ENCODE results near the gene IGF1R.

IGF1R gene

GRCh38 chr15:98648654-98649471 is 524 bp downstream of the IGF1R start:
- DNase-seq: no peak

- no peak for DNase-seq
Measured at GRCh38 chr15:98649472-98650416, 1.4 kb downstream of the IGF1R start.

GRCh38 chr15:98650417-98651035 is 2.2 kb downstream of the IGF1R start:
- DNase-seq: peak; percentile 19

DNA sequence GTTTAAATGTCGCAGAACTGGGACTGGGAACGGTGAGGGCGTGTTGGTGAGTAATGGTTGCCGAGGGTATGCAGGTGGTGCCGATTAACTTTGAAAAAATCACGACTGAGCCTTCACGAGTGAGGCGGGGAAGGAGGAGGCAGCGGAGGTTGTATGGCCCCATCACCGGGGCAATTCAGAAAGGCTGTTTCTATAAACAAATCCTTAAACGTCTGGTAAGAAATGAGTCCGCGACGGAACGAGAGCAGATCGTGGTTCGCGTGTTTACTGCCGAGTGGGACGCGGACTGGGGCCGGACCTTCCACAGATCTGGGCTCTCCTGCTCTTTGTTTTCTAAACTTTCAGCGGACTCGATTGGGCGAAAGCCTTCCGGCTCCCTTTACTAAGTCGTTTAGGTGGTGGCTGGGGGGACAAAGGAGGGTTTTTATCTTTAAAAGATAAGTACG is 2.7 kb downstream of the IGF1R start:
- DNase-seq: no peak

DNA sequence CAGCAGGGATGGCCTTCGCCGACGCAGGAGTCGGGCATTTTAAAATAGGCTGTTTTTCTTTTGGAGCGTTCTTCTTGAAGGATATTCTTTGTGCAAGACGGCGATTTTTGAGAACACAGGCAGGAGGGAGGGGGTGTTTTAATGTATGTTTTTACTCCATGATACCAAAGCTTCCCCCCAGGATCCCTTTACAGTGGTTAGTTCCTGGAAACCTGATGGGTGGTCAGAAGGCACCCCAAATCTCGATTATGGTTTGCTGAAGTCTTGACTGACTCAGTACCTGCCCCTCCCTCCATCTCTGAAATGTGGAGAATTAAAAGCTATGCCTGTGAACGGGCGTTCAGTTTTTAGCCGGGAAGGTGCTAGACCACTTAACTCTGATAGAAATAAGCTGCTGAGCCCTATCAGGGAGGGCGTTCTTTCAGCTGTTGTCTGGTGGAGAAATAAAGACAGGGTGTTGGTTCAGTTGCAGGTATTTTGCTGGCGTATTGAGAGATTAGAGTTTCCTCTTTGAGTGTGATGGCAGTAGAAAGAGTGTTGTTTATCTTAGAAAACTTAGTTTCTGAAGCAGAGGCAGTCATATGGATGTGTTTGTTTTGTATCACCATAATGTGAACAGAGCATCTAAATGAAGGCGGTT is 3.4 kb downstream of the IGF1R start:
- no peak for DNase-seq

GRCh38 chr15:98653686-98654085 is 5.3 kb downstream of the IGF1R start:
- no peak for DNase-seq

GRCh38 chr15:98654790-98655360 is 6.5 kb downstream of the IGF1R start:
- DNase-seq: no peak

DNA sequence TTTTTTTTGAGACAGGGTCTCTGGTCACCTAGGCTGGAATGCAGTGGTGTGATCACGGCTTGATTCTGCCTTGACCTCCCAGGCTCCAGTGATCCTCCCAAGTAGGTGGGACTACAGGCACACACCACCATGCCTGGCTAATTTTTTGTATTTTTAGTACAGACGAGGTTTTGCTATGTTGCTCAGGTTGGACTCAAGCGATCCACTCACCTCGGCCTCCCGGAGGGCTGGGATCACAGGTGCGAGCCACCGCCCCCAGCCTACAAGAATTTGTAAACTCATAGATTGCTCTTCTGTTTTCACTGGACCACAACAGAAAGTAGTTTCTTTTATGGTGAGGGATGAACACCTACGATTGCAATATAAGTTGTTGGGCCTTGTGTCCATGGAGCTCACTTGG is 7.4 kb downstream of the IGF1R start:
- DNase-seq: no peak

- DNase-seq: no peak
Measured at GRCh38 chr15:98657721-98658120, 9.4 kb downstream of the IGF1R start.

GRCh38 chr15:98658831-98659699 is 10.7 kb downstream of the IGF1R start:
- DNase-seq: no peak

DNA sequence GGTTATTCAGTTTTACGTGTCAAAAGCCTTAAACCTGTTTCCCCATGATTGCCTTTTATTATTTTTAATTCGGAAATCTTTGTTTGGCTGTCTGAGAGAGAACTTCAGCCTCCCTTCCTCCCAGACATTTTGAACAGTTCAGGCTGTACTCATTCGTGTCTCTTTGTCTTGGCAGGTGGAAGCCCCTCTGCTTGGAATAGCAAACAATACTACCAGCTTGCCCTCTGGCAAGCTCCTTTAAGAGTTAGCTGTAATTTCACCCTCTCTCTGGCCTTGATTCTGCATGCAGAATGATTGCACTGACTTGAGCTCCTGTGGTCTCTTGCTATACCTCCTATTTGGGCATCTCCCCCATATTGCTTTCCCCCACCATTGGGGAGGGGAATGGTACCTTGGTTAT is 11.7 kb downstream of the IGF1R start:
- no peak for DNase-seq

- DNase-seq: no peak
Measured at GRCh38 chr15:98663045-98663444, 14.7 kb downstream of the IGF1R start.

GRCh38 chr15:98663606-98664005 is 15.3 kb downstream of the IGF1R start:
- DNase-seq: no peak

DNA sequence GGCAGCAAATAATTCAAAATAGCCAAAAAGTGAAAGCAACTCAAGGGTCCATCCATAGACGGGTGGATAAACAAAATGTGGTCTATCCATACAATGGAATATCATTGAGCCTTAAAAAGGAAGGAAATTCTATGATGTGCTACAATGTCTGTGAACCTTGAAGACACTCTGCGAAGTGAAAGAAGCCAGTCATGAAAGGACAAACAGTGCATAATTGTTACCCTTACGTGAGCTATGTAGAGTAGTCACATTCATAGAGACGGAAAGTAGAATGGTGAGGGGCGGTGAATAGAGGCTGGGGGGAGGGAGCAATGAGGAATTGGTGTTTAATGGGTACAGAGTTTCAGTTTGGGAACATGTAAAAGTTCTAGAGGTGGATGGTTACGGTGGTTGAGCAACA is 18.1 kb downstream of the IGF1R start:
- no peak for DNase-seq

GRCh38 chr15:98666841-98667240 is 18.5 kb downstream of the IGF1R start:
- no peak for DNase-seq

- no peak for DNase-seq
Measured at GRCh38 chr15:98667521-98668179, 19.3 kb downstream of the IGF1R start.

DNA sequence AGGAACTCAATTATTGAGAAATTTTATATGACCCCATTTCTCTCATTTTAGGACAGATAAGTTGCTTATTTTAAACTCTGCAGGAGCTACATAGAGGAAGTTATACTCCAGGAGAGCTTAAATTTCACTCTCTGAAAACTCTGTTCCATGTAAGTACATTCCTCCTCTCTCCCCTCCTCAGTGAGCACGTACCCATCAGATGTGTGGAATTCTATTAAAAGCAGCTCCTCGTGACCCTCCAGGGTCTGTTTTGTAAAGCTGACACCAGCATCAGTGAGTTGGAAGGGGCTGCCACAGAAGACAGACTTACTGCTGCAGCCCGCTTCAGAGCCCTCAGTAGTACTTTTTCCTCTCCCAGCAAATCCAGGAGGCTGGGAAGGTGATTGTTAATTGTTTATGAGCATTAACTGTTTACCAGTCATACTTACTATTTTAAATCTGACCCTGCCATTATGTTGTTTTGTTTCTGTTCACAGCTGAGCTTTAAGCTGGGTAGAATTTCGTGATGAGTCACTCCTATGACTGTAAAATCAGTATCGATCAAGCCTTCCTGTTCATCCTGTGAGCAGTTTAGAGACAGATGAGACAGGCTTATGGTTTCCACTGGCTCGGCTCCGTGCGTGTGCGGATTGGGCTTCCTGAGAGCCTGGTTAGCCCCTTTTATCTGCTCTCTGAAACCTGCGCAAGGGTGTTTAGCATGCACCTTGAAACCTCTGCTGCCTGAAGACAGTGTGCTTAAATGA is 20.4 kb downstream of the IGF1R start:
- no peak for DNase-seq

DNA sequence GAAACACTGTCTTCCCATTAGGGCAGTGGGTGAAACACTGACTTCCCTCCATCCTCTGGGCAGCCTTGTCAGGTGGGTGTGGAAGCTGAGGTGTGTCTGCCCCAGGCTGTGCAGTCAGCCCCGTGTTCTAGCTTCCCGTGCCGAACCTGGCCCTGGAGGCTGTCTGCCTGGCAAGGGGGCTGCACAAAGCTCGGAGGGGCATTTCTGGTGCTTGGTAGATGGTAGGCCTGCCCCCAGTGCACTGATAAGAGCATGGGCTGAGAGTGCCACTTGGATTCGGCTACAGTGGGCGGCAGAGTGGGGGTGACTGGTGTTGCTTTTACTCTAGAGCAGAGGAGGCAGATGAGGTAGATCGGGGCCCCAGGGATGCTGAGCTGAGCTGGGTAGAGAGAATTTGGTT is 21.3 kb downstream of the IGF1R start:
- no peak for DNase-seq

DNA sequence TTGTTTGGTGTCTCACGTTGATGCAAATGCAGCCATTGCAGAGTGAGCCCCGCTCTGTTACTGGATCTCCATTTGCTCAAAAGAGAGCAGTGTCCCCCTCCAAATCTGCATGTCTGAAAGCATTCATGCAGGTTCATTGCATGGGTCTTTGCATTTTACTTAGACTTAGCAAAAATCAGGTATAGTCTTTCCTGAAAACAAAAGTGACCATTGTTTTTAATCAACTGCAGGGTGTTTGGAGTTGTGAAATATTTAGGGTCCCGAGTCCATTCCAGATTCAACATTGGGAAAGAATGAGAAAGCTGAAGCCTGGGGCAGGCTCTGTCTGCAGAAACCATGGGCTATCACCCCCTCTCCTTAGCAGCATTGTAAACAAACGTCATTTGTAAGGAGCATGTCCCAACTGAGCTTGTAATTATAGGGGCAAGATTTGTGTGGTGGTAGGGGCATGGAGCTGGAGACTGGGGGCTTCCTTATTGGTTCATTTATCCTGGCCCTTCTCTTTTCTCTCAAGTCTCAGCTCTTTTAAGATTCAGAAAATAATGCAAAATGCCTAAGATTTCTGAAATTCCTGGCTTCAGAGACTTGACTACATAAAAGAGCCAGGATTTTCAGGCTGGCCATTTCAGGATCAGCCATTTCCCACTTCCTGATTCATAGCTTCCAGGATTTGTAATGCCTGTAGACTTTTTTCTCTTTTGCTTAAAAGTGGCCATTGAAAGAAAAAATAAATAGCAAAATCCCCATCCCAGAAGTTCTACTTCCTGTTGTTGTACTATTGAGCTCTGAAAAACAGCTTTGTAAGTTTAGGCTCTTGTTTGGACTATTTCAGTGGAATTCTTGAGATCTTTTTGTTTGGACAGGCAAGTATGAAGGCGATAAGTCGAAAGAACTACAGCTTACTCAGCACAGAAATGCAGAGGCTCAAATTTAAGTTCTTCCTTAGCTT is 23.0 kb downstream of the IGF1R start:
- DNase-seq: no peak
